Activated T-helper 1 cell treated with anti-CD3 and anti-CD28 coated beads, Interleukin-12 subunit alpha, Interleukin-12 subunit beta, Interleukin-2, Interleukin-4 antibody, amounts not matched to agents 30 ng/mL and 10 ng/mL and 1 ng/mL, durations not matched to agents 14 hours and 24 hours and 36 hours (primary cell): ENCODE results near the gene PALD1. TPM values are rescaled to one million over a fixed set of nuclear protein-coding genes. Genes with fewer than 3 reads are reported as not detected.

Experiments
- DNase-seq: peaks from one replicate; pipeline ENCODE4 v3.0.0; 2021; ENCODE audit warnings: low spot score
- H3K27ac Mint-ChIP-seq: one replicate; pipeline ENCODE4 v1.8.0; 2021; ENCODE audit warnings: mild to moderate bottlenecking, mixed read lengths
- H3K27me3 Mint-ChIP-seq: one replicate; pipeline ENCODE4 v1.8.0; 2022; ENCODE audit warnings: mild to moderate bottlenecking, moderate library complexity, mixed read lengths; ENCODE audit not compliant: insufficient read depth
- H3K36me3 Mint-ChIP-seq: one replicate; pipeline ENCODE4 v1.8.0; 2021; ENCODE audit warnings: low read depth, mixed read lengths
- H3K4me1 Mint-ChIP-seq: one replicate; pipeline ENCODE4 v1.8.0; 2021; ENCODE audit warnings: low read depth, mixed read lengths
- H3K4me3 Mint-ChIP-seq: one replicate; pipeline ENCODE4 v1.8.0; 2021; ENCODE audit warnings: mild to moderate bottlenecking, moderate library complexity, mixed read lengths
- H3K9me3 Mint-ChIP-seq: one replicate; pipeline ENCODE4 v1.8.0; 2021; ENCODE audit warnings: mixed read lengths
- intact Hi-C: fragments of 100-400 bp; cut with micrococcal nuclease; formaldehyde crosslinking; loops from one replicate; pipeline ENCODE4 v1.15.1; 2024
- total RNA-seq: library from RNA; stranded (reverse); gene quantifications from 2 replicates; pipeline ENCODE4 v1.2.3, GENCODE V29; 2022

Gene PALD1
- total RNA-seq, 1 donor from 2014 or later, result 0.88 TPM

GRCh38 chr10:70509757-70510147 is 31.2 kb downstream of the PALD1 start:
- Mint-ChIP-seq H3K4me1 (no peaks in the 10 kb centered on the region), H3K36me3 (no peaks in the 10 kb centered on the region), H3K27me3 (peaks cover 17% of the 10 kb centered on the region), H3K4me3 (no peak overlapping the region), H3K27ac (no peak overlapping the region), H3K9me3 (no peaks in the 10 kb centered on the region)
- intact Hi-C loops, result no loop called here
- DNase-seq, result no peak

- no peak for DNase-seq
- Mint-ChIP-seq H3K27me3 (peaks cover 18% of the 10 kb centered on the region), H3K27ac (no peak overlapping the region), H3K36me3 (no peaks in the 10 kb centered on the region), H3K4me3 (no peak overlapping the region), H3K4me1 (no peaks in the 10 kb centered on the region), H3K9me3 (no peaks in the 10 kb centered on the region)
- intact Hi-C loops, result no loop called here
Observed at GRCh38 chr10:70510453-70510852, 31.9 kb downstream of the PALD1 start.

- no peak for DNase-seq
- no peaks in the 10 kb centered on the region for H3K36me3 Mint-ChIP-seq
- H3K4me3 Mint-ChIP-seq, result no peak overlapping the region
- intact Hi-C loops, result no loop called here
- H3K27ac Mint-ChIP-seq, result no peak overlapping the region
- peaks cover 18% of the 10 kb centered on the region for H3K27me3 Mint-ChIP-seq
- no peaks in the 10 kb centered on the region for H3K4me1 Mint-ChIP-seq
- H3K9me3 Mint-ChIP-seq, result no peaks in the 10 kb centered on the region
Observed at GRCh38 chr10:70510904-70511303, 32.3 kb downstream of the PALD1 start.

GRCh38 chr10:70512149-70512639 is 33.6 kb downstream of the PALD1 start:
- Mint-ChIP-seq H3K27ac (no peak overlapping the region), H3K27me3 (peaks cover 23% of the 10 kb centered on the region), H3K4me1 (no peaks in the 10 kb centered on the region), H3K4me3 (no peak overlapping the region), H3K9me3 (no peaks in the 10 kb centered on the region), H3K36me3 (no peaks in the 10 kb centered on the region)
- no peak for DNase-seq
- intact Hi-C loops, result no loop called here

DNA sequence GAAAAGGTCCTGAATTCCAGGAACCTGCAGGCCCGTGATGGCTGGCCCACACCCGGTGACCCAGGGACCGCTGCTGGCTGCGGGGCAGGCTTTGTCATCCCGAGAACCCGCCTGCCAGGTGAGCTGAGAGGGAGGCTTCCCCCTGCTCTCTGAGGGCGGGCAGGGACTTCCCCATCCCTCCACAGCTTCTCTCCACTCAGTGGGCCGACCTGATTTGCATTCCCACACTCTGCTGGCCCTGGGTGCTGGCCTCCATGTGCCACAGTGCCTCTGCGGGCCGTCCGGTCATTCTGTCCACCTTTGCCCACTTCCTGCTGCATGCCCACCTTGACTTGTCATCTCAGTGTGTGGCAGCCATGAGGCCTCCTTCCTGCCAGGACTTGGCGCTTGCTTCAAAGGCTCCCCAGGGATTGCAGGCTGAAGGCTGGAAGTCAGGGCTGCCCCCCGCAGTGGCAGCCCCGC is 35.3 kb downstream of the PALD1 start:
- intact Hi-C loops, result no loop called here
- no peak for DNase-seq
- Mint-ChIP-seq H3K4me3 (no peak overlapping the region), H3K9me3 (no peaks in the 10 kb centered on the region), H3K36me3 (no peaks in the 10 kb centered on the region), H3K27me3 (peaks cover 23% of the 10 kb centered on the region), H3K27ac (no peak overlapping the region), H3K4me1 (no peaks in the 10 kb centered on the region)

DNA sequence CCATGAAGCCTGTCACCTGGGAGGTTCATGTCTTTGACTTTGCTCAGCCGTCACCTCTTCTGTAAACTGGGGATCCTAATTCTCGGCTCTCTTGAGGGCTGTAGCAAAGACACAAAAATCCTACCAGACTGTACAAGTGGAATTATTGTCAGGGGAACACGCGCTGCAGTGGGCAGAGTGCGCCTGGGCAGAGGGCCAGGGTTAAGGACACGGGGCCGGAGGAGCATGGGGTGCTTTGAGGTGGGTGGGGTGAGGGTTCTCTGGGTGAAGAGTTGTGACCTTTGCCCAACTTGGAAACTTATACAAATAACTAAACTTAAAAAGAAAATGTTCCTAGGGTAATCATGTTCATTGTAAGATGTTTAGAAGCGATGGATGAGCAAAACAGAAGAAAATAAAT is 36.0 kb downstream of the PALD1 start:
- peaks cover 24% of the 10 kb centered on the region for H3K27me3 Mint-ChIP-seq
- H3K36me3 Mint-ChIP-seq, result no peaks in the 10 kb centered on the region
- DNase-seq, result no peak
- H3K4me3 Mint-ChIP-seq, result no peak overlapping the region
- no peaks in the 10 kb centered on the region for H3K9me3 Mint-ChIP-seq
- H3K4me1 Mint-ChIP-seq, result no peaks in the 10 kb centered on the region
- H3K27ac Mint-ChIP-seq, result no peak overlapping the region
- intact Hi-C loops, result no loop called here

DNA sequence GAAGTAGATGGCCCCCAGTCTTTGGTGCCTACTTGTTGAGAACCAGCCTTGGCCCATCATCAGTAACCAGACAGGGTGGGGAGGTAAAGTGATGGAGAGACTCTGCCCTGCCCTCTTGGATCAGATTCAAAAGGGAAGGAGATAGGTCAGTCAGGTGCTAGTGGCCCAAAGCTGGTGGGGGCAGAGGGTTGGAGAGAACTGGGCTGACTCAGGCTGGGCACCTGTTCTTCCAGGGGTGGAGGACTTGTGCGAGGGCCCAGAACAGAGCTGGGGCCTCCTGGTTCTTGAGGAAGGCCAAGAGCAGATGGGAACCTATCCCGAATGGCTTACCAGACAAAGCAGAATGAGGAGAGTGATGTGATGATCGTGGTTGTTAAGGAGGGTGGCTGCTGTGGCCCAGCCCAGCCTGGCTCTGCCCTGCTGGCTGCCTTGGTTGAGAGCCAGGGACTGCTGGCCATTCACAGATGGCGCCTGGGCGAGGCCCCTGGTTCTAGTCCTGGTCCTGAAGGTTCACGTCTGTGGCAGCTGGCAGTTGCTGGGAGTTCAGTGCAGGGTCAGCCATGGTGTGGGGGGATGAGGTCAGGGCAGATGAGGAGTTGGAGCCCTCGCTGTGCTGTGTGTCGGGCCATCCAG is 36.6 kb downstream of the PALD1 start:
- Mint-ChIP-seq H3K9me3 (no peaks in the 10 kb centered on the region), H3K4me1 (no peaks in the 10 kb centered on the region), H3K4me3 (no peak overlapping the region), H3K36me3 (no peaks in the 10 kb centered on the region), H3K27me3 (peaks cover 28% of the 10 kb centered on the region), H3K27ac (no peak overlapping the region)
- intact Hi-C loops, result no loop called here
- DNase-seq, result no peak

- no peaks in the 10 kb centered on the region for H3K9me3 Mint-ChIP-seq
- no peak overlapping the region for H3K4me3 Mint-ChIP-seq
- H3K4me1 Mint-ChIP-seq, result no peaks in the 10 kb centered on the region
- no peak overlapping the region for H3K27ac Mint-ChIP-seq
- H3K27me3 Mint-ChIP-seq, result peaks cover 14% of the 10 kb centered on the region
- intact Hi-C loops, result no loop called here
- H3K36me3 Mint-ChIP-seq, result no peaks in the 10 kb centered on the region
- no peak for DNase-seq
Observed at GRCh38 chr10:70518695-70519094, 40.1 kb downstream of the PALD1 start.

- no peak overlapping the region for H3K27ac Mint-ChIP-seq
- no peaks in the 10 kb centered on the region for H3K4me1 Mint-ChIP-seq
- peaks cover 5% of the 10 kb centered on the region for H3K27me3 Mint-ChIP-seq
- intact Hi-C loops, result no loop called here
- no peak for DNase-seq
- no peaks in the 10 kb centered on the region for H3K9me3 Mint-ChIP-seq
- H3K36me3 Mint-ChIP-seq, result no peaks in the 10 kb centered on the region
- no peak overlapping the region for H3K4me3 Mint-ChIP-seq
Observed at GRCh38 chr10:70523057-70523456, 44.5 kb downstream of the PALD1 start.

GRCh38 chr10:70523549-70523948 is 45.0 kb downstream of the PALD1 start:
- no peak for DNase-seq
- intact Hi-C loops, result no loop called here
- Mint-ChIP-seq H3K27me3 (peaks cover 5% of the 10 kb centered on the region), H3K36me3 (no peaks in the 10 kb centered on the region), H3K4me1 (no peaks in the 10 kb centered on the region), H3K4me3 (no peak overlapping the region), H3K9me3 (no peaks in the 10 kb centered on the region), H3K27ac (no peak overlapping the region)

DNA sequence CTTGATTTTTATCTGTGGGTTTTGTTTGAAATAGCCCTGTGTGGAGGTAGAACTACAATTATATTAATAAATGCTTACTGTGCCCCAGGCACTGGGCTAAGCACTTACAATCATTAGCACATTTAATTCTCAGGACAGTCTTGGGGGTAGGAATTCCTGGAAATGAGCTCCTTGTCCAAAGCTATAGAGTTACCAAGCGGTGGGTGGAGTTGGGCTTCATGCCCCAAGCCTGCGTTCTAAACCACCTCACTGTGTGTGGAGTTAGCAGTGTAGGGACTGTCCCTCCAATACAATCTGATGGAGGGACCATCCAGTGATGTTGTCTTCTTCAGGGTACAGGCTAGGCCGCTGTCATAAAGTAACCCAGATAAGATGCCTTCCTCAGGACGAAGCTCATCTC is 49.7 kb downstream of the PALD1 start:
- intact Hi-C loops, result no loop called here
- DNase-seq, result no peak

DNA sequence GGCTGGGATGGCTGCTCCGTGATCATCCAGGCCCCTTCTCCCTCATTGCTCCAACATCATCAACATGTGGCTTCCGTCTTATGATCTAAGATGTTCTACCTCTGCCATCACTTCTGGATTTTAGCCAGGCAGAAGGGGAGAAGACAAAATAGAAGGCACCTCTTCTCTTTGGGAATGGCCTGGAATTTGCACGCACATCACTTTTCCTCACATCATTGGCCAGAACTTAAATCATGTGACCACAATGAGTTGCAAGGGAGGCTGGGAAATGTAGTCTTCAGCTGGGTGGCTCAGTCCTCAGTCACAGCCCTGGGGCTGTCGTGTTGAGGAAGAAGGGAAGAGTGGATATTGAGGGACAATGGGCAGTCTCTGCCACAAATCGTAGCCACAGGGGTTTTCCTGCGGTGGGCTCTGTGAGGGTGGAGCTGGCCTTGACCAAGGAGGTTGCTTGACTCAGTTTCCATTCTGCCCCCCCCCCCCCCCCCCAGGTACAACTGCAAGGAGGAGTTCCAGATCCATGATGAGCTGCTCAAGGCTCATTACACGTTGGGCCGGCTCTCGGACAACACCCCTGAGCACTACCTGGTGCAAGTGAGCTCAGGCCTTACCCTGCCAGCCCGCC is 50.3 kb downstream of the PALD1 start:
- H3K4me3 Mint-ChIP-seq, result no peak overlapping the region

More for the DNA sequence above, 49.7 kb downstream of the PALD1 start:
- Mint-ChIP-seq H3K9me3 (no peaks in the 10 kb centered on the region), H3K36me3 (no peaks in the 10 kb centered on the region), H3K27me3 (no peaks in the 10 kb centered on the region), H3K4me1 (no peaks in the 10 kb centered on the region), H3K4me3 (no peak overlapping the region), H3K27ac (no peak overlapping the region)

DNA sequence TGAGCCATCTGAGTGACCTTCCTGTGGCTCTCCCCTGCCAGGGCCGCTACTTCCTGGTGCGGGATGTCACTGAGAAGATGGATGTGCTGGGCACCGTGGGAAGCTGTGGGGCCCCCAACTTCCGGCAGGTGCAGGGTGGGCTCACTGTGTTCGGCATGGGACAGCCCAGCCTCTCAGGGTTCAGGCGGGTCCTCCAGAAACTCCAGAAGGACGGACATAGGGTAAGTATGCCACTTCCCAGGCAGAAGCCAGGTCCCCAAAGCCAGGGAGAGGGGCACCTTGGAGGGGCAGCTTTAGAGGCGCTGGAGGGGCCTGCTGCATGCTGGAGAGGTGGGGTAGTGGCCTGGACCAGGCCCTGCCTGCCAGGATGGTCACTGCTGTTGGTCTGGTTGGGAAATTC is 51.3 kb downstream of the PALD1 start:
- Mint-ChIP-seq H3K27me3 (no peaks in the 10 kb centered on the region), H3K4me3 (no peak overlapping the region), H3K4me1 (no peaks in the 10 kb centered on the region), H3K36me3 (no peaks in the 10 kb centered on the region), H3K9me3 (no peaks in the 10 kb centered on the region), H3K27ac (no peak overlapping the region)
- no peak for DNase-seq
- intact Hi-C loops, result no loop called here

More for the DNA sequence above, 50.3 kb downstream of the PALD1 start:
- intact Hi-C loops, result no loop called here
- Mint-ChIP-seq H3K9me3 (no peaks in the 10 kb centered on the region), H3K36me3 (no peaks in the 10 kb centered on the region), H3K27me3 (no peaks in the 10 kb centered on the region), H3K4me1 (no peaks in the 10 kb centered on the region), H3K27ac (no peak overlapping the region)
- no peak for DNase-seq
